Muscle of arm (tissue), 12 donors: ENCODE measurements around the gene TRMO. TPM values are rescaled to one million over a fixed set of nuclear protein-coding genes. Genes with fewer than 3 reads are reported as not detected.

ENCODE experiments used
- DNase-seq: peaks from one replicate; pipeline ENCODE4 v3.0.0-alpha.2; 2013
- polyA plus RNA-seq, 12 donors: library from polyadenylated mRNA; unstranded; fragments of 120-200 nt; gene quantifications; one replicate each; pipeline ENCODE4 v1.2.1, GENCODE V29; 2013; ENCODE audit not compliant: insufficient read length in 12 of 12

Gene TRMO
- polyA plus RNA-seq, 12 donors = 9.4 to 16.3 (median 10.6) TPM; not detected in 1

DNA sequence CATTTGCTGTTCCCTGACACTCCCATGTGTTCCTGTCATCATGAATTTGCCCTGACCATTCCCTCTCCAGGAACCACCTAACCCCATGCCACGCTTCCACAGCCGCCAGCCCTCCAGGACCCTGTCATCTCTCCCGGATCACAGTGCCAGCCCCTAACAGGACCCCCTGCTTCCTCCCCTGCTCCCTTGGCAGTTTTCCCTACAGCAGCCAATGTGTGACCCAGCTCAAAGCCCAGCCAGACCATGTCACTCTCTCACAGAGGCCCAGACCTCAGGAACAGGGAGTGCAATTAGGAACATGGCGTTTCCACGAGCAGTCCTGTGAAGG, 61.2 kb downstream of the TRMO start:
- no peak for DNase-seq

DNA sequence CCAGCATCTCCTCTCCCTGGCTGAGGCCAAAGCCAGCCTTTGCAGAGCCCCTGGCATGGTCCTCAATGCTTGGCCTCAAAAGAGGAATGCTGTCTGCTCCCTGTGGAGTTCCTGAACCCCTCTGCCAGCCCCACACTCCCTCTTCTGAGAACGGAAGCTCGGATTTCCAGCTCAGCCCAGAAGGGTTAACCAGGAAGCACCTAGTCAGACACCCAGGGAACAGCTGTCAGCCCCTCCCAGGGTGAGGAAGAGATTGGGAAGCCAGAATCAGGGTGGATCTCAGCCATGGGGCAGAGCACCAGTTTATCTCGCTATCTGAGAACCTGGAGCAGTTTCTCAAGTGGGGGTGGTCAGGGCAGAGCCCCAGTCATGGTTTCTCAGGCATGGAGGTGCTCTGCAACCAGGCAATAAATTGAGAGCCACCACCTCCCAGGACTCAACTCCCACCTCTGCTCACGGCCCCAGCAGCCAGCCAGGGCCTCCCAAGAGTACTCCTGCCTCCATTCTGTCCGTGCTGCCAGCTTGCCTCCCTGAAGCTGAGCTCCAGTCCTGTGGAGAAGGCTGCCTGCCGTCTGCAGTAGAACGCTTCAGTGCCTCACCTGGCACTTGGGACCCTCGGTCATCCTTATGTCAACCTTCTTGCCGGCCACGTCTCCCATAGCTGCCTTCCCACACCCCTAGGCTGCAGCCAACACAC, 61.7 kb downstream of the TRMO start:
- no peak for DNase-seq

GRCh38 chr9:97859346-97859745, 63.0 kb downstream of the TRMO start:
- no peak for DNase-seq

DNA sequence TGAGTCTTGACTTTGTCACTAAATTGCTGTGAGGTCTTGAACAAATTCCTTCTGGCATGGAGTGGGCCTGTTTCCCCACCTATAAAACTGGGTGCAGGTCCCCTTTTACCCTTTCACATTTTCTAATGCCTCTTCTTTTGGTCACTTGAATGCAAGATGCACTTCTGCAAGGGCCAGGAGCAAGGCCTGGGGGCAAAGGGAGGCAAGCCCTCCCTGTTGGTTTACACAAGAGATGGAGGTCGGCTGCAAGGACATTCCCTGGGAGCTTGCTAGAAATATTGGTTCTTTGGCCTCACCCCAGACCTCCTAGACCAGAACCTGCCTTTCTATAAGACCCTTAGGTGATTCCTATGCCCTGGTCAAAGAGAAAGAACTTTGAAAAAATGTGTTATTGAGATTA, 63.5 kb downstream of the TRMO start:
- DNase-seq = no peak

GRCh38 chr9:97858393-97858713, 63.9 kb downstream of the TRMO start:
- DNase-seq = no peak

DNA sequence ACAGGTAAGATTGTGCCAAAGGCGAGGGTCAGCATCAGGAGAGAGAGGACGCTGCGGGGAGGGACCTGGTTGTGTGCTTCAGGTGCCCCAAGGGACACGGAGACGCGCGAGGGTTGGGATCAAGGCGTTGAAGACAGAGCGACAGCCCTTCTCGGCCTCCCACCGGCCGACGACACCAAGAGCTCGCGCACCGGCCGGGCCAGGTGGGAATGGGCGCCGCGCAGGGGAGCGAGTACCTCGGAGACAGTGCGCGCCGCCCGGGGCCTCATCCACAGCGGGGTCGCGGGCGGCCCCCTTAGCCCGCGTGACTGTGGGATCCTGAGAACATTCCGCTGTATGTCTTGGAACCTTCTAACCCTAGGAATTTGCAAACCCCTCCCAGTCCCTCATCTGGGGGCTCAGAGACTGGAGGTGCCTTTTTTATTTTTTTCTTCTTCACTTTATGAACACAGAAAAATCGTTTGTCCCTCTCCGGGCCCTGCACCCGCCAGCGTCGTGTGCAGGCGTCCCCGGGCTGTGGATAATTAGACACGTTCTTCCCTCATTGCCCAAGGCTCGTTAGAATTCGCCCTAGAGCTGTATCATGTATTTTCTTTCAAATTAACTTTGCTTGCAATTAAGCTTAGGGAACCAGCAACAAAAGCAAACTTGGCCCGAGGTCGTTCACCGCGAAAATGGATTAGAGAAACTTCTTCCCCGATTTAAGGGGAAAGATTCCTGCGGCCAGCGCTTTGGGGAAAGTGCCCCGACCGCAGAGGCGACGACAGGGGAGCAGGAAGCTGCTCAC, 64.5 kb downstream of the TRMO start:
- no peak for DNase-seq

DNA sequence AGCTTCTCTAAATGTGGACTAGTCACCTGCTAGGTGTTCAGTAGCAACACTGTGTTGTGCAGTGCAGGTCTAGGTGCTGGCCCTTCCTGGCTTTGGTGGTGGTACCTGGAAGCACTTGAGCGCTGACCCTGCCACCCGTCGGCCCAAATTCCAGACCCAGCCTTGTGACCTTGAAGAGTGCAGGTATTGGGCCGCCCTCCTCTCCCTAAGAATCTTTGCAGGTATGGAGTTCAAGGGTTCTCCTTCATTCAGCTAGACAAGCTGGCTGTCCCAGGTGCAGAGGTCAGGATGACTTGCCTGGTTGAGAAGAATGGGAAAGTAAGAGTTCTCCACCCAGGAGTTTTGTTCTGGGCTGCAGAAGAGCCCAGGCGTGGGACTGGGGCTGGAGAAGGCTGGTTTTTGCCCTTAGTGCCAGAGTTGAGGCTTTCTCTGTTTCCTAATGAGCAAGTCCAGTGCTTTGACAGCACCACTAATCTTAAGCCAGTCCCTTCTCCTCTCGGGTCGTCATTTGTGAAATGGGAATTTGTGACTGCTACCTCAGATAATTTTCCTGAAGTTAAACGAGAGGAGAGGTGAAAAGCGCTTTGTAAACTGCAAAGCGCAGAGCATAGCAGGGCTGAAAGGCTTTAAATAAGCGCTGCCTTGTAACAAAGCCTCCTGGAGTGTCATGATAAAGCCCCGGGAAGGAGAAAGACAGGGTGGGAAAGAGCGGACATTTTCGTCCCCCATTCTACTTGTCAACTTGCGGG, 65.3 kb downstream of the TRMO start:
- DNase-seq = no peak

DNA sequence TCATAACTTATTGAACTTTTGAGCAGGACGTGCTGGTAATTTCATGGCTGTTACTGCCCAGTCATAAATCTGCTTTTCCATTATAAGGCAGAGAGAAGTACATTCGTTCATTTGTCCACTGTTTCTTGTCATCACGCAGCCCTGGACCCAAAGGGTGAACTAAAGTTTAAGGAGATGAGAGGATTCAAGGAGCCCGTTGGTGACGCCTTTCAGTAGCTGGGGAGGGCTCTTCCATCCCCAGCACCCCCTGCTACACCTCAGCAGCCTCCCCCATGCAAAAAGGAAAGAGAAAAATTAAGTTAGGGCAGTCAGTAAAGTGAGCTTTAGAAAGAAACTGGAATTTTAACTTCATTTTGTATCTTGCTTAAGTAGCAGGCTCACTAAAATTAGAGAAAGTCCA, 66.4 kb downstream of the TRMO start:
- DNase-seq = no peak

- DNase-seq = no peak
Measured at GRCh38 chr9:97855486-97855875, 66.8 kb downstream of the TRMO start.

- DNase-seq = no peak
Measured at GRCh38 chr9:97854696-97855485, 67.4 kb downstream of the TRMO start.

Other genes starting within 250 kb of the TRMO start
- gene XPA, start 225.2 kb downstream of the TRMO start, polyA plus RNA-seq = 10 to 100 TPM in 11 of 12 donors, not detected in 1; 10.6 to 38.4 (median 21.9) TPM
- gene FOXE1, start 69.3 kb downstream of the TRMO start, polyA plus RNA-seq = under 1 TPM in 3 of 12 donors, not detected in 9; 0.08 to 0.12 (median 0.10) TPM
- 10 to 100 TPM in 3 of 12 donors, 1 to 10 TPM in 8, not detected in 1; 2.6 to 20.6 (median 4.9) TPM for gene HEMGN, start 15.7 kb upstream of the TRMO start, polyA plus RNA-seq
- gene ANP32B, start 60.8 kb upstream of the TRMO start, polyA plus RNA-seq = 100 to 1,000 TPM in 11 of 12 donors, not detected in 1; 116 to 230 (median 142) TPM
- gene NANS, start 134.2 kb upstream of the TRMO start, polyA plus RNA-seq = 10 to 100 TPM in 11 of 12 donors, not detected in 1; 28.0 to 45.4 (median 33.4) TPM
- 1 to 10 TPM in 8 of 12 donors, under 1 TPM in 3, not detected in 1; 0.73 to 6.5 (median 1.9) TPM for gene TRIM14, start 196.7 kb upstream of the TRMO start, polyA plus RNA-seq